Stimulated activated naive CD4-positive, alpha-beta T cell treated with Interleukin-2 at 50 U/mL for 16 hours (primary cell): ENCODE results near the gene REXO4.
A peak's percentile ranks its signal among the peaks of the same experiment; 100 is the strongest.

Source experiments
- DNase-seq: peaks from one replicate; lab custom pipeline; 2025; lab: John Stamatoyannopoulos, UW

REXO4 gene, protein sequence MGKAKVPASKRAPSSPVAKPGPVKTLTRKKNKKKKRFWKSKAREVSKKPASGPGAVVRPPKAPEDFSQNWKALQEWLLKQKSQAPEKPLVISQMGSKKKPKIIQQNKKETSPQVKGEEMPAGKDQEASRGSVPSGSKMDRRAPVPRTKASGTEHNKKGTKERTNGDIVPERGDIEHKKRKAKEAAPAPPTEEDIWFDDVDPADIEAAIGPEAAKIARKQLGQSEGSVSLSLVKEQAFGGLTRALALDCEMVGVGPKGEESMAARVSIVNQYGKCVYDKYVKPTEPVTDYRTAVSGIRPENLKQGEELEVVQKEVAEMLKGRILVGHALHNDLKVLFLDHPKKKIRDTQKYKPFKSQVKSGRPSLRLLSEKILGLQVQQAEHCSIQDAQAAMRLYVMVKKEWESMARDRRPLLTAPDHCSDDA

GRCh38 chr9:133417541-133418461, at the start of gene REXO4:
Gene REXO4 (minus strand): TSS chr9:133418010. CDS start chr9:133417844, 166 bp downstream.
- peak; percentile 81 for DNase-seq

DNA sequence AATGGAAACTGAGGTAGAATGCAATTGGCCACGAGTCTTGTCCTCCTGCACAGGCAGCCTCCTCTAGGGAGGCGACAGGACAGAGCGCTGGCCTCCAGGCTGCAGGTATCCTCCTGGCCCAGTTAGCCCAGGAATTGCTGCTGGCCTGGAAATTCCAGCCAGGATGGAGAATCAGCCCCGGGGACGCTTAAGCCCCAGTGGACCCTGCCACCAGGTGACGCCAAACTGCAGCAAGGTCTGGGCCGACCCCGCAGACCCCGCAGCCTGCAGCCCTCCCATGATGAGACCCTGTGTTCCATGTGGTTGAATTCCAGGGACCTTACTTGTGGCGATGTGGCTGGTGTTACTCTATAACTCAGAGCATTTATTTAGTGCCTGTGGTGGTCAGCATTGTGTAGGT, 49.3 kb upstream of the REXO4 start:
- no peak for DNase-seq

DNA sequence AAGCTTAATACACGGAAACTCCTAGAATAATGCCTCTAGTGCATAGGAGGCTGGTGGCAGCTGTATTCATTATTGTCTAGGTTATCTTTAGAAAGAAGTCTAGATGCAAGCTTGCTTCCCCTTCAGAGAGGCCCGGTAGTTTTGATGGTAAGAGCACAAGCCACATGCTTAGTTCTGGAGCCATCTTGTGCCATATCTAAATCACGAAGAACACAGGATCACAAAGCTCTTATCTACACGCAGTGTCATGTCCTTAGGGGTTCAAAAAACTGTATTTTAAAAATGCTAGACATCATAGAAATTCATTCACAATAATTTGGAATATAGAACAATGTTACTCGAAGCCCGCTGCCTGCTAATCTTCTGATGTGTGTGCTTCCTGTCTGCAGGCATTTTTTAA, 48.2 kb upstream of the REXO4 start:
- DNase-seq: no peak

GRCh38 chr9:133464638-133465037, 46.8 kb upstream of the REXO4 start:
- no peak for DNase-seq

DNA sequence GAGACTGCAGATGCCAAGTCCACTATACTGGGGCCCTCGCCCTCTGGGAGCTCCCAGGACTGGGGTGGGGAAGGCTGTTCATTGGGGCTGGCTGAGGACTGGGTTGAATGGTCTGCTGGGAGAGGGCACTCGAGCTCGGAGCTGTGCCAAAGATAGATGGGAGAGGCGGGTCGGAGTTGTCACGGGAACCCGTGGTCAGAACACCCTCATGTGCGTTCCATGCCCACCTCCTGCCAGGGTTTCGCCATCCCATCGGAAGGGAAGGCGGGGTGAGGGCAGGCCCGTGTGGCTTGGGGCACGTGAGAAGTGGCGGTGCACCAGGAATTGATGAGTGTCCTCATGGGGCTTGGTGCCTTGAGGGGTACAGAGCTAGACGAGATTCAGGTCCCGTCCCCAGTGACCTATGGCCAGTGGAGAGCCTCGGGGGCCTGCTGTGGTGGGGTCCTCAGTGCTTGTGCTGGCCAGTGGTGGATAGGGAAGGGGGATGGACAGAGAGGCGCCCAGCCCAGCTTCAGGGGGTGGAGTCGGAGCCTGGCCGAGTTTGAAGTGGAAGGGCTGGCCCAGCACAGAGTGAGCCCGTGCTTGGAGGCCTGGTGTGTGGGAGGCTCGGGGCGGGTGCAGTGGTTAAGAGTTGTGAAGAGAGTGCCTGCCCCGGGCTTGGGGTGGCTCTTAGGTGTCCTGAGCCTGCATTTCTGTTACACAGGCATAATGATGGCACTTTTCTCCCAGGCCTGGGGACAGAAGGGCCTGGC, 46.2 kb upstream of the REXO4 start:
- DNase-seq: no peak

- no peak for DNase-seq
Measured at GRCh38 chr9:133463234-133463863, 45.5 kb upstream of the REXO4 start.

GRCh38 chr9:133461975-133462374, 44.2 kb upstream of the REXO4 start:
- no peak for DNase-seq

GRCh38 chr9:133460405-133461175, 42.8 kb upstream of the REXO4 start:
- peak; percentile 22 for DNase-seq

GRCh38 chr9:133459476-133460404, 41.9 kb upstream of the REXO4 start, which contains the start of gene CACFD1:
Gene CACFD1 (plus strand): TSS chr9:133459978. CDS start chr9:133460067, 89 bp downstream.
- peak; percentile 93 for DNase-seq

DNA sequence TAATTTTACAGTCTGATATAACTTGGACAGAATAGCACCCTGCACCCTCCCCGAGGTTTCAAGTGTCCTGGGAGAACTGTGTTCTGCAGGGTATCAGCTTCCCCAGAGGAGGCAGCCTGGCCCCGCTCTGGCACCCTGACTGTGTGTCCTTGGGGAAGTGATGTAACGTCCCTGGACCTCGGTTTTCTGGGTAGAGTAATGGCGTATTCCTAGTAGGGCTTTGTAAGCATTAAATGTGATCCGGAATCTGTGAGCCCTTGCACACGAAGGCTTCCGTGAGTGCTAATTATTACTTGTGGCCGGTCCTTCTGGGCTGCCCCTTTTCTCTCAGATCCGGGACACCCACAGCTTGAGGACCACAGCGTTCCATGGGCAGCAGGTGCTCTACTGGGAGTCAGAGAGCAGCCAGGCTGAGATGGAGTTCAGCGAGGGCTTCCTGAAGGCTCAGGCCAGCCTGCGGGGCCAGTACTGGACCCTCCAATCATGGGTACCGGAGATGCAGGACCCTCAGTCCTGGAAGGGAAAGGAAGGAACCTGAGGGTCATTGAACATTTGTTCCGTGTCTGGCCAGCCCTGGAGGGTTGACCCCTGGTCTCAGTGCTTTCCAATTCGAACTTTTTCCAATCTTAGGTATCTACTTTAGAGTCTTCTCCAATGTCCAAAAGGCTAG, 41.0 kb upstream of the REXO4 start:
- no peak for DNase-seq

DNA sequence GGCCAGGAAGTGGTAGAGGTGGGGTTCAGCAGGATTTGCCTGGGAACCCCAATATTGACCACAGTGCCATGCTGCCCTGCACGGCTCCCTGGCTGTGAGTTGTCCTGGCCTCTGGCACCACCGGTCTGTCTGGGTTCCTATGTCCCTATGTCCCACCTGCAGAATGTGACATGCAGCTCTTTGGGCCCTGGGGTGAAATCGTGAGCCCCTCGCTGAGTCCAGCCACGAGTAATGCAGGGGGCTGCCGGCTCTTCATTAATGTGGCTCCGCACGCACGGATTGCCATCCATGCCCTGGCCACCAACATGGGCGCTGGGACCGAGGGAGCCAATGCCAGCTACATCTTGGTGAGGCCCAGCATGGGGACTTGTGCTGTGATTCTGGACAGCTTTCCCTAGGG, 39.9 kb upstream of the REXO4 start:
- DNase-seq: no peak

DNA sequence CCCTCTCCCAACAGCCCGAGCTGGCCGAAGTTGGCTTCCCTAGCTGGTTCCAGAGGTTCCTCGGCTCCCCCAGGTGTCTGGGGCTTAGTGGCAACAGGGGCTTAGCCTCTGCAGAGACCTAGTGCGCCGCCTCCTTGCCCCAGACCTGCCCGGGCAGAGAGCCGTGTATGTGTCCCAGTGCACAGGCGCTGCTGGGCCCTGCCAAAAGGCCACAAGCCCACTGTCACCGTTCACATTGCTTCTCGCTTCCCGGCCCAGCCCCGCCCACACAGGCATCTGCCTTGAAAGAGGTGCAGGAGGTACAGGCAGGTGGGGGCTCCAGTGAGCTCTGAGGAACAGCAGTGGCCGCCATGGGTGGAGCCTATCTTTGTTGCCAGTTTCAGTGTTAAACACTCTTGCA, 39.4 kb upstream of the REXO4 start:
- no peak for DNase-seq

DNA sequence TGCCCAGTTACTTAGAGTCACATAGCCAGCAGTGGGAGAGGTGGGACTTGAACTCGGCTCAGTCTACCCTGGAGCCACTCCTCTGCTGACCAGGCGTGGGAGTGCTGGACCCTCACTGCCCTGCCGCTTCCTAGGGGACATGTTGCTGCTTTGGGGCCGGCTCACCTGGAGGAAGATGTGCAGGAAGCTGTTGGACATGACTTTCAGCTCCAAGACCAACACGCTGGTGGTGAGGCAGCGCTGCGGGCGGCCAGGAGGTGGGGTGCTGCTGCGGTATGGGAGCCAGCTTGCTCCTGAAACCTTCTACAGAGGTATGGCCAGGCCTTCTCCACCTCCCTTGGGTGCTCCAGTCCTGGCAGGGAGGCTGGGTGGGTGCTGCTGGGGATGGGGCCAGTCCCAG, 38.6 kb upstream of the REXO4 start:
- DNase-seq: no peak

GRCh38 chr9:133455936-133456335, 38.1 kb upstream of the REXO4 start:
- no peak for DNase-seq

DNA sequence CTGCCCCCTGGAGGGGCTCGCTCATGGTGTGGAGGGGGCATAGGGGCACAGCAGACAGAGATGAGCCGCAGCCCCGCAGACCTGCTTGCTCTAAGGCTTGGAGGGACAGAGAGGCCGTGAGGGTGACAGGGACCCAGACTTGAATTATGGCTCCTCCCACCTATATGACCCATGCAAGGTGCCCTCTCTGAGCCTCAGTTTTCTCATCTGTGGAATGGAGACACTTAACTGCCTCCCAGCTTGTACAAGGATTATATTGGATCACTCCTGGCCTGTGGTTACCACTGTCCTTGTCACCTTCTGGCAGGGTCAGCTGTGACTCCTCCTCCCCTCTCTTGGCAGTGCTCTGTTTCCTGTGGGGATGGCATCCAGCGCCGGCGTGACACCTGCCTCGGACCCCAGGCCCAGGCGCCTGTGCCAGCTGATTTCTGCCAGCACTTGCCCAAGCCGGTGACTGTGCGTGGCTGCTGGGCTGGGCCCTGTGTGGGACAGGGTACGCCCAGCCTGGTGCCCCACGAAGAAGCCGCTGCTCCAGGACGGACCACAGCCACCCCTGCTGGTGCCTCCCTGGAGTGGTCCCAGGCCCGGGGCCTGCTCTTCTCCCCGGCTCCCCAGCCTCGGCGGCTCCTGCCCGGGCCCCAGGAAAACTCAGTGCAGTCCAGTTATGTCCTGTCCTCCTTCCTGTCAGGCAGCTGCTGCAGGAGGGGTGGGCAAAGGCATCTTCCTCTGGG, 37.3 kb upstream of the REXO4 start:
- no peak for DNase-seq

DNA sequence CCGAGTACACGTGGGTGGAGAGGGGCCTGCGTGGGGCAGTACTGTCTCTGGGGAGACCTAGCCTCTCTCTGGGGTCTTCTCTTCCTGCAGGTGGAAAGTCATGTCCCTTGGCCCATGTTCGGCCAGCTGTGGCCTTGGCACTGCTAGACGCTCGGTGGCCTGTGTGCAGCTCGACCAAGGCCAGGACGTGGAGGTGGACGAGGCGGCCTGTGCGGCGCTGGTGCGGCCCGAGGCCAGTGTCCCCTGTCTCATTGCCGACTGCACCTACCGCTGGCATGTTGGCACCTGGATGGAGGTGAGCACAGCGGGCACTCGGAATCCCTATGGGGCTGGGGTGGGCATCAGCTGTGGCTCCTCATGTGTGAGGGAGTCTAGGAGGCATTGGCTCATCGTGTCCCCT, 36.5 kb upstream of the REXO4 start:
- no peak for DNase-seq

- DNase-seq: no peak
Measured at GRCh38 chr9:133453651-133454050, 35.8 kb upstream of the REXO4 start.

GRCh38 chr9:133452562-133452961, 34.8 kb upstream of the REXO4 start:
- no peak for DNase-seq
